ENCODE data around the gene OR1I1.

The OR1I1 gene

GRCh38 chr19:15120135-15121026, 38.4 kb downstream of the OR1I1 start:
- DNase-seq, result no peak

- DNase-seq, result no peak
These were observed 40.5 kb downstream of the OR1I1 start for GRCh38 chr19:15122331-15123030.

GRCh38 chr19:15123031-15123890, 41.2 kb downstream of the OR1I1 start:
- no peak for DNase-seq

GRCh38 chr19:15123900-15124299, 41.9 kb downstream of the OR1I1 start:
- peak; percentile 5 for DNase-seq

GRCh38 chr19:15124572-15125231, 42.7 kb downstream of the OR1I1 start:
- no peak for DNase-seq

GRCh38 chr19:15125232-15126067, 43.4 kb downstream of the OR1I1 start:
- DNase-seq, result peak; percentile 98

GRCh38 chr19:15126131-15126910, 44.3 kb downstream of the OR1I1 start:
- DNase-seq, result no peak

GRCh38 chr19:15128162-15128770, 46.3 kb downstream of the OR1I1 start:
- no peak for DNase-seq

GRCh38 chr19:15129856-15130585, 48.0 kb downstream of the OR1I1 start:
- no peak for DNase-seq

- no peak for DNase-seq
These were observed 54.4 kb downstream of the OR1I1 start for GRCh38 chr19:15136234-15136954.

GRCh38 chr19:15137777-15138176, 55.8 kb downstream of the OR1I1 start:
- DNase-seq, result no peak

GRCh38 chr19:15138427-15138826, 56.4 kb downstream of the OR1I1 start:
- DNase-seq, result no peak

GRCh38 chr19:15141143-15141542, 59.1 kb downstream of the OR1I1 start:
- DNase-seq, result no peak

- no peak for DNase-seq
These were observed 60.3 kb downstream of the OR1I1 start for GRCh38 chr19:15142313-15142712.
